ENCODE data around the gene NT5E.
"Not testable (repeated sequence)": the region's sequence is repeated elsewhere in the genome, so short reads cannot be mapped to it uniquely, and the experiment has no call there.

The NT5E gene

DNA sequence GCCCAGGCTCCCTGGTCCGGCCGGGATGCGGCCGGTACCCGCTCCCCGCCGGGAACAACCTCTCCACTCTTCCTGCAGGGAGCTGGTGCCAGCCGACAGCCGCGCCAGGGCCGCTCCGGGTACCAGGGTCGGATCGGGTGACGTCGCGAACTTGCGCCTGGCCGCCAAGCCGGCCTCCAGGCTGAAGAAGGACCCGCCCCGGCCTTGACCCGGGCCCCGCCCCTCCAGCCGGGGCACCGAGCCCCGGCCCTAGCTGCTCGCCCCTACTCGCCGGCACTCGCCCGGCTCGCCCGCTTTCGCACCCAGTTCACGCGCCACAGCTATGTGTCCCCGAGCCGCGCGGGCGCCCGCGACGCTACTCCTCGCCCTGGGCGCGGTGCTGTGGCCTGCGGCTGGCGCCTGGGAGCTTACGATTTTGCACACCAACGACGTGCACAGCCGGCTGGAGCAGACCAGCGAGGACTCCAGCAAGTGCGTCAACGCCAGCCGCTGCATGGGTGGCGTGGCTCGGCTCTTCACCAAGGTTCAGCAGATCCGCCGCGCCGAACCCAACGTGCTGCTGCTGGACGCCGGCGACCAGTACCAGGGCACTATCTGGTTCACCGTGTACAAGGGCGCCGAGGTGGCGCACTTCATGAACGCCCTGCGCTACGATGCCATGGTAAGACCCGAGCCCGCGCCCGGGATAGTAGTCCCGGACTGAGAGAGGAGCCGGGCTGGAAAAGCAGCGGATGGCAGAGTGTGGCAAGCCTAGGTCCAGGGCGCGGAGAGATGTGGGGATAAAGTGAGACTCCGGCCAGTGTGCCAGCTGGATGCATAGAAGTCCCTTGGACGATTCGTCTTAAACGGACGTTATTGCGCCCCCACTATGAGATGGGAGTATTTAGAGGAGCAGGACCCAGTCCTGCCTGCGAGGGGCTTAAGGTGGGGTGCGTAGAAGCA, at the start of gene NT5E:
TSS of gene NT5E (plus strand) at position 266 of the 942 bp plus-strand sequence. CDS start at position 323, 57 bp downstream.
- DNase-seq, result no peak

DNA sequence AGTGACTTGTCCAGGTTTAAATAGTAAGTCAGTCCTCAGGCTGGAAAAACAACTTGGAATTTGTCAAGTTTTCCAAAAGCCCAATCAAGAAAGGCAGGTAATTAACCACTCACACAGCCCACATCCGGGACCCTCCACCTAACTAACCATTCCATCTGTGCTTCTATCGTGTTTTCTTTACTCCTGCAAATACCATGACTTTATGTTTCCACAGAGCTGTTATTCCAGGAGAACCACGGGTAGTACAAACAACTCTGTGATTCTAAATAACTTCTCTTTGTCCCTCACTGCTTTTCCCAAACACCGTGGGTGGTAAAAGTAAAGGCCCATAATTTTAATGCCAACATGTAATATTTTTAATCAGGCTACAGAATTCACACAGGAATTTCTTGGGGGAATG, 49.6 kb upstream of the NT5E start:
- DNase-seq, result no peak

DNA sequence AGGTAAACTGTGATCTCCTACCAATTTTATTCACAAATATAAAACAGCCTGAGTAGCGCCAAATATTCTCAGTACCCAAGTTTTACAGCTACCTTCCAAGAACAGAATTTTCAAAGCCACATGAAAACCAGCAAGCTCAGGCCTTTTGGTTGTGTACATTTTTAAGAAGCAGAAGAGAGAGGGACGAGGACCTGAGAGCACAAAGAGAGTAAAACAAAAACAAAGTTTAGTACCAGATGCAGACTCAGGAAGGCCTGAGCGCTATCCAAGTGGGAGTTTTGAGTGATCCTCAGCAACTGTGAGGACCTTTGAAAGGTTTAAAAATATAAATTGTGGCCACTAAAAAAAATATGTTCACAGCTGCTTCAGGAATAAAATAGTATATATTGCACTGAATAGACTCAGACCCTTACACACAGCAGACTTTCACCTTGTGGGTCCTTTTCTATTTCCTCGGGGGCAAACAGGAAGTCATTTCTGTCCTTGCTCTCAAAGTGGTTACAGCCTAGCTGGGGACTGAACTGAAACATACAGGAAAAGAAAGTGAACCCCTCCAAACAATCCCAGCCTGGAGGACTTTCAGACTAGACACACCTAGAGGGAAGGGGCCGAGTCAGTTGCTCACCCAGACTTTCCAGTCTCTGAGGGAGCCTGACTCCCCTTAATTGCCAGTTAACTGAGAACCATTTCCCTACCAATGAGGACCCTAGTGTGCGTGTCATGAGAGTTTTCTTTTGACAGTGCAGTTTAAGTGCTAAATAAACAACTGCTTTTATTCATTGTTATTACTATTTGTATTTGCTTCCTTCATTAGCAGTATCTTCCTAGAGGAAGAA, 48.5 kb upstream of the NT5E start:
- DNase-seq, result no peak

DNA sequence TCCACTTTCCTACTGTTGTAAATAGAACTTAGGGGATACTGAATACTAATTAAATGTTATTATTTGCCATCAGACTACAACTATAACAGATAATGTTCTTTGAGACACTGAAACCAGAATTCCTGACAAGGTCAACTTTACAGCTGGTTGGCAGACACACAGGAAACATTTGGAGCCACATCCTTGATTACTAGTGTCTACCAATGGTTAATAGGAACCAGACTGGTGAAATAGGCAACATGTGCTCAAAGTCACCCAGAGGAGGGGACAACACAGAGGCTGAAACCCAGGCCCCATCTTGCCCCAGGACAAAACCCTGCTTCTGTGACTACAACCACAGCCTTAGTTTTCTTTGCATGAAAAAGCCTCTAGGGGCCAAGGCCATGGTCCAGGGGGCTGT, 47.8 kb upstream of the NT5E start:
- no peak for DNase-seq

DNA sequence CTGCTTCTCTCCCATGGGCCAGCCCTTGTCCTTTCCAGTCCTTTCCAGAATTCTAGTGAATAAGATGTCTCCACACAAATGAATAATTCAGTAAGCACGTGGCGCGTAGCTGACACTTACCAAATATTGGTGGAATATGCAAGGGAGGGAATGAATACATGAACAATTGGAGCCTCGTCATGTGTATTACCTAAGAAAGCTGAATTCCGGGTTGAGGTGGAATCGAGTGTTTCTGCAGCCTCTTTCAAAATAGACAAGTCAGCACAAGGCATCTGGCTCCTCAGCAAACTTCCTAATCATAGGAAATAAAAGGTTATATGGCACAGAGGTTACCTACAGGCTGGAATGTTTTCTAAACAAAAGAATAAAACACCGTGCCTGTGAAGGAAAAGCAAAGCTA, 47.0 kb upstream of the NT5E start:
- no peak for DNase-seq

DNA sequence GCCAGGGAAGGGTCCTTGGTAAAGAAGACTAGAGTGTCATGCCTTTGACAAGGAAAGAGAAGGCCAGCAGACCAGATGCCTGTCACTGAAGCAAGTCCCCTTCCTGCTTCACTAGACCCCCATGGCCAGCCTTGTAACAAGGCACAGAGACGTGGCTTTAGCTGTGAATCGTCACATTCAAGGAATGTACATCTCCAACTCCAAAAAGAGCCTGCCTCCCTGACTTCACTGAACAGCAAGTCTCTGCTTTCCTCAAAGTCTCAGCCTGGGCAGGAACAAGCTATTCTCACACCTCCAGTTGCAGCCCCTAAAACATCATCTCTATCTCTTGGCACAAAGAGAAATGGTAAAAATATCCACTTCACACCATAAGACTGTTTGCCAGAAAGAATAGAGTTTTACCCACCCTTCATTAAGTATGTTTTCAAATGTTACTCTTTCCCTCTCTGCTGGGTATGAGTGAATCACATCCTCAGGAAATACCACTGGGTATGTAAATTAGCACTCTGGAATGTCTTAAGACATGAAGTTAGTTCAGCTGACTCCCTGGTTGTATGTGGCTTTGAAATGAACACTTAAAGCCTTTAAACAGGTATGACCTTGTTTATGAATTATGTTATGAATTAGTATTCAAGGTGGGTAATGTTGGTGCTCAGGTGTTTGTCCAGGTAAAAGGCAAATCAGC, 46.4 kb upstream of the NT5E start:
- no peak for DNase-seq

DNA sequence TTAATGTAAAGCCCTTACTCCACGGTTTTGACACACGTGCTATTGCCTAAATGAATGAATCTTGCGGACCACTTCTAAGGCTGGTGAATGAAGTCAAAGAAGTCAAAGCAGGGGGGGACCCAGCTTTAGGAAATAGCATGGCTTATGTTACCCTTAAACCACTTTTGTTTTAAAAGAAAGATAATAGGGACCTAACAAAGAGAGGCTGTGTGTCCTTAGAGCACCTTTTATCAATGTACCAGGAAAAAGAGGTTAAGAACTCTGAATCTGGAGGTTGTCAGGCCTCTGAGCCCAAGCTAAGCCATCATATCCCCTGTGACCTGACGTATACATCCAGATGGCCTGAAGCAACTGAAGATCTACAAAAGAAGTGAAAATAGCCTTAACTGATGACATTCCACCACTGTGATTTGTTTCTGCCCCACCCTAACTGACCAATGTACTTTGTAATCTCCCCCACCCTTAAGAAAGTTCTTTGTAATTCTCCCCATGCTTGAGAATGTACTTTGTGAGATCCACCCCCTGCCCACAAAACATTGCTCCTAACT, 45.8 kb upstream of the NT5E start:
- not testable (repeated sequence) for DNase-seq

DNA sequence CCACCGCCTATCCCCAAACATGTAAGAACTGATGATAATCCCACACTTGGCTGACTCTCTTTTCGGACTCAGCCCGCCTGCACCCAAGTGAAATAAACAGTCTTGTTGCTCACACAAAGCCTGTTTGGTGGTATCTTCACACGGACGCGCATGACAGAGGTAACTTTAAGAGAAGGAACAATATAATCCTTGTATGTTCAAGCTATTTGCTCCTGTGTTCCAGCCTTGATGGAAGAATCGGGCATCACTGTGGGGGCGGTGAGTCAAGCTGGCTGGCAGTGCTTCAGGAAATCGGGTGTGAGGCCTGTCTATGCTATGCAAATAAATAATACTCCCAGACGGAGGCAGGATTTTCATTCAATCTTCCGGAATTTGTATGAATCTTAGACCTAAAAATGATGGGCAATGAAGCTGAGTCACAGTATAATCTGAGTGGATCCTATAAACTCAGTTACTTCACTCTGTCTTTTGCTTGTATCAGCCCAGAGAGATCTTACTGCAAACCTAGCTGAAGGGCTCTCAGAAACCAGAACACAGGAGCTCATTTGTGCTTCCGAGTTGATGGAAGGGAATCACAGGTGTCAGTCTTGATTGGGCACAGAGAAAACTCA, 45.2 kb upstream of the NT5E start:
- no peak for DNase-seq

DNA sequence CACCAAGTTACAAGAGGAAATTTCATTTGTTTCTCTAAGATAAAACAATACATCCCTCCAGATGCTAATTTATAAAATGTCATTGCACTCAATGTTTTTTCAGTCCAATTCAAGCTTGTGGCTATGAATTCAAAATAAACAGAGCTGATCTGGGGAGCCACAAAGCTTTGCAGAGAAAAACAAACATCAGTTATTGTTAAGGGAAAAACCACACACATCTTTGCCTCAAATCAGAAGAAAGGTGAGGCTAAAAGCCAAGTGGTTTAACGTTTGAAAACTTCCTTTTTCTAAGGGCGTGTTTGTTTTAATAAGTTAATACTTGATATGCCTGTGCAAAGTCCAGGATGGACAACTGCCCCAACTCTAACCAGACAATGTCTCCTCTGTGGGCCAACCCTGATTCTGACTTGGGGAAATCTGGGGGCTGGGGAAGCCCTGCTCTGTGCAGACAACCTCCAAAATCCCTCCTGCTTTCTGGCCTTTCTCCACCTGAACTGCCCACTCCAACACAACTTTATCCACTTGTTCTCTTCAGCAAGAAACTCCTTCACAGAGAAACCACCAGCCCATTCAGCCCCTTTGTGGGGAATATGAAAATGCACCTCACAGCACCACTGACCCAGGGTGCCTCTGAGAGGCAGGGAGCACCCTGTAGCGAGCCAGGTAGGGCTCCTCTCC, 44.6 kb upstream of the NT5E start:
- DNase-seq, result no peak

DNA sequence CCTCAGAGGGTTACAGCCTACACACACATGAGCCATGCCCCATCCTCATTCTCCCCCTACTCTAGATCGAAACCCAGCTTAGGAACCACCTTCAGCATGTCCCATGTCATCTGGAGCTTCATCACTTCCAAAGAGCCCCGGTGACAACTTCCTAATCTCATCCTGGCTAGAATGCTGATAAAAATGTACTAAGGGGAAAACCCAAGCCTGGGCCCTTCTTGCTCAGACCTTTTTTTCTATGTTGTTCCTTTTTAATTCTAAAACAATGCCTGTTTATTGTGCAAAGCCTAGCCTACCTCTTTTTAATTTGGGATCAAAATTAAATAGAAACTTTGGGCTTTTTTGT, 44.1 kb upstream of the NT5E start:
- DNase-seq, result no peak

DNA sequence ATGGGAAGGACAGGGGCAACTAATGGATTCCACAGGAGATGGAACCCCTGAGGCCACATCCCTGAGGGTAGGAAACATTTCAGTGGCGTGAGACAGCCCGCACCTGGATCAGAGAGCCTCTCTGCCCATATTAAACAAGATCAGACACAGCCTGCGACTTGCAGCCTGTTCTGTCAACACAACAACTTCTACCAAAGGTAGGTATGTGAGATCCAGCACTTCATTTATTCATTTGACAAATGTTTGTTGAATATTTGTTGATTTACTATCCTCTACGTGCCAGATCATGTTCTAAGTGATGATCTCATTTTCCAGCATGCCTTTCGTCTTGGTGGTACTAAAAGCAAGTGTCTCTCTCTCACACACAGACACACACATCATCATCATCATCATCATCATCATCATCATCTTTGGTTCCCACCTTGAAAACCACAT, 43.2 kb upstream of the NT5E start:
- DNase-seq, result no peak

DNA sequence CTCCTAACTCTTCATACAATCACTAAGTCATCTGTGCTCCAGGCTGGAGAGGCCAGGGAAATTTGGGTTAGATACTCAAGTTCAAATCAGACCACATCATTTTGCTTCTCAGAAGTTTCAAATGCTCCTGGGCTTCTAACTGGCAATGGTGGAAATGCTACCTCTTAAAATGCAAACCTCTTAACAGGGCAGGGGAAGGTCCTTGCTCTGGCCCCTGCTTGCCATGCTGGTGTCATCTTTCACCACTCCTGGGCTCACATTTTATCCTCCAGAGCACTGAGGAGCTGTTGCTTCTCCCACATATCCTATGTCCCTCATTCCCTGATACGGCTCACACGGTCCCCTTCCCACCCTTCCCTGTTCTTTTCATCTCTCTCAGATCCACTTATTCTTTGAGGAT, 41.8 kb upstream of the NT5E start:
- no peak for DNase-seq

DNA sequence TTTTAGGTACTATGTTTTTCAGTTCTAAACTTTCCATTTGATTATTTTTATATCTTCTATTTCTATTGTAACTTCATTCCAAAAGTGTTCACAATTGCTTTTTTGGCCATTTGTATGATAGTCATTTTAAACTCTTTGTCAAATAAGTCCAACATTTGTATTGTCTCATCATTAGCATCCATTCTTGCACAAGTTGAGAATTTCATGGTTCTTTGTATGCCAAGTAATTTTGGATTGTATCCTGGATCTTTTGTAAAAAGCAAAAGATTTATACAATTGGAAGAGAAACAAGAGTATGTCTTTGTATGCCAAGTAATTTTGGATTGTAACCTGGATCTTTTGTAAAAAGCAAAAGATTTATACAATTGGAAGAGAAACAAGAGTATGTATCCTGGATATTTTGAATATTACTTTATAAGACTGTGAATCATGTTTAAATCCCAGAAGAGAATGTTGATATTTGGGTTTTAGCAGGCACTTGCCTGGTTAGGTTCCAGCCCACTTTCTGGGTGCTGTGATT, 36.9 kb upstream of the NT5E start:
- DNase-seq, result no peak

DNA sequence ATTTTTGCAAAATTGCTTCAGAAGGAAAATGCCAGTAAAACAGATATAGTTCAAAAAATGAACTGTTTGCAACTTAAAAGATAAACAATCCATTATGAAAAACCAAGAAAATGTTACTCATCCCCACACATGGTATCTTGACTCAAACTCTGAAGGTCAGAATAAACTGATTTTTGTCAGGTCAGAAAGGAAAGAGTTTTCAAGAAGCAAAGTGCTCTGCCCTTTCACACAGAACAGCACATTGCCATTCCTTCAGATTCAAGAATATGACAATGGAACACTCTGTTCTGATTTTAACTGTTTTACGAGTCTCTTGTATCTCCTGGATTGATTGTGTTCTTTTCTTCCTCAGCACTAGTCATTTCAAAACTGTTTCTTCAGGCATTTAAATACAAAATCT, 33.8 kb upstream of the NT5E start:
- no peak for DNase-seq

DNA sequence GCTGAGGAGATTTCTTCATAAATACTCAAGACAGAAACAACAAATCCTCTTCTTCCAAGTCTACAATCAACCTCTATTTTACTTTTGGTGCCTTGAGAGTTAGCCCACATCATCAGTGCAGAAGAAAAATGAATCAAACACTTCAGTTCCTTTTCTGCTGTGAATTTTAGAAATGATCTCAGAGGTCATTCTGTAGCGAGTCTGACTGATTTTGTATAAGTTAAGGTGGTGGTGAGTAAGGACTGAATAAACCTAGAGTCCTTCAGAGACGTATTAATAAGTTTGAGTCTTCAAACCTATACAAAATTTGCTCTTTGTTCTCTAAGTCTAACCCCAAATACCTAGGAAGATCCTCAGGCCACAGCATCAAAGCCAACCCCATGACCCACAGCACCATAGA, 33.1 kb upstream of the NT5E start:
- DNase-seq, result no peak

DNA sequence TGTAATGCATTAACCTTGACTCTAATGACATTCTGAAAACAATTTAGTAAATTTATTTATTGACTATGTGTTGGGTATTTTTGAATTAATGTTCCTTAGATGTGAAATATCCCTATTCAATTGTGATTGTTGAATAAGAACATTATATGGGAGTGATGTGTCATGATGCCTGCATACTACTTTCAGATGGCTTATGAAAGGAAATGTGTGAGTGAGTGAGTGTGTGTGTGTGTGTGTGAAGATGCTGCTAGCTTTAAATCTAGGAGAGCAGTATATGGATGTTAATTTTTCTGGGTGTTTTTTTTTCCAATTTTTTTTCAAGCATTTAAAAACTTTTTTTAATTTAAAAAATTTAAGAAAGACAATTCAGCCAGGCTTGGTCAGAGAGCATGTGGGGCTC, 32.5 kb upstream of the NT5E start:
- DNase-seq, result no peak

DNA sequence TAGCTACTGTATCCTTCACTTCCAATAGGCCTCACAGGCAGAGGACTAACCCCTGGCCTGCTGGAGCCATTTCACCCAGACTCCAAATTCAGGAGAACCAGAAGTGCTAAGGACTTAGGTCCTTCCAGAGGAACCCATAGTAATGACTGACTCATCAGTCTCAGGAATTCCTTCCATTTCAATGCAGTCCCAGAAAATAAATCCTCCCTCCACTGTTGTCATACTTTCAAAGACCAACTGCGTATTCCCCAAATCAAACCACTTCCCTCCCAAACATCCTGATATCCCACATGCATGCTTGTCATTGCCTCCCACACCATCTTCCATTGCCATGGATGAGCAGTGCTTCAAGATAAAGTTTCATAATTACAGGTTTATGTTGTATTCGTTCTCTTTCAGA, 31.8 kb upstream of the NT5E start:
- no peak for DNase-seq

DNA sequence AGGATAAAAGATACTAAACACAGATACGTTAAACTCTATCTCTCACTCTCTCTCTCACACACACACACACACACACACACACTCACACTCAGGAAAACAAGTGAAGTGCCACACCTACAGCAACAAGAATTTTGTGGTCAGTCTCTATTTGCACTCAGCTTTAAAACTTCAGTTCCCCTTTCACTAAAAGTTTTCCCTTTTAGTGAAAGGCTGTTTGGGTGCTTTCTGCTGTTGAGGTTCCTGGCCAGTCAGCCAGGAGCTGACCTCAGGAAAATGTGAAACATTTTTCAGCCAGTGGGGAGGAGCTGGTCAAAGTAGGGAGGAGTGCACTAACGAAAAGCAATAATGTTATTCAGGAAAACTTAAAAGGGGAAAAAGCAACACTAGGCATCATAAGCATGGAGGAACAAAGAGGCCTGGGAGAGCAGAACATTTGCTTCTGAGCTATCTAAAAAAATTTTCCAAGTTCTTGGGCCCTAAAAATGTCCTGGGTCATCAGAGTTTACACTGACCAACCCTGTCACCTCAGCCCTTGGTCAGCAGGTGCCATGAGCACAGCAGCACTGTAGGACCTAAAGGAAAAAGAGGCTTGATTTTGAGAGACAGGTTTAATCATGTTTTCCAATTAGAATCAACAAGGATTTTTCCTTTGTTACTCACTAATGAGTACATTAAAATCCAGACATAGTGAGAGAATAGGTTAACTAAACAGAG, 30.7 kb upstream of the NT5E start:
- DNase-seq, result no peak

DNA sequence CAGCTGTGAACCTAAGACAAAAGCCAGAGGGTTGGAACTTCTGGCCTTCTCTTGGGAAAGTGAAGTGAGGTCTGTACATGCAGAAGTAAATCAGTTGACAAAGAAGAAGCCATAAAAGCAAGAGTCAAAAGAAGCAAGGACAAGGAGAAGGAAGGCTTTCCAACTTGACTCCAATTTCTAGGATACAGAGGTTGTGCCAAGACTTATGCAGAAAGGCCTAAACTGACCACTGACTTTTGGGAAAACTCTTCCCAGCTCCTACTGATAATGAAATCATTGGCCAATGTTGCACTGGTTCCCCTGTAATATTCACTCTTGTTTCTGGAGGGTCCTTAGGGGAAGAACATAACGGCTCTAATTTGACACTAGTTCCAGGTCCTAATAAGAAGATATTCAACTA, 29.3 kb upstream of the NT5E start:
- no peak for DNase-seq

DNA sequence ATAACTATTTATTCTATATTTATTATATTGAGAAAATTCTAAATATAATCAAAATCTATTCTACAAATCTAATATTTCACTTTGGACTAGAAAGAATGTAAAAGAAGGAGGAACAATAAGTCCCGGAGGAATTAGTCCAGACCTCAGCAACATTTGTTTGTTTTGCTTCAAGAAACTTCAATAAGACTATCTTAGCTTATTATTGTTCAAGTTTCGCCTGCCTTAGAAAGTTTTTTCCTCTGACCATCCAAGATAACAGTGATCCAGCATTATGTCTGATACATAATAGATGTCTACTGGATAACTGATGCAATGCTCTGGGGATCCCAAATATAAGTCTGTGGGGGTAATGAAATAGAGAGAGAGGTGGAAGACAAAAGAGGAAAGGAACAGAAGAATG, 28.7 kb upstream of the NT5E start:
- DNase-seq, result no peak

DNA sequence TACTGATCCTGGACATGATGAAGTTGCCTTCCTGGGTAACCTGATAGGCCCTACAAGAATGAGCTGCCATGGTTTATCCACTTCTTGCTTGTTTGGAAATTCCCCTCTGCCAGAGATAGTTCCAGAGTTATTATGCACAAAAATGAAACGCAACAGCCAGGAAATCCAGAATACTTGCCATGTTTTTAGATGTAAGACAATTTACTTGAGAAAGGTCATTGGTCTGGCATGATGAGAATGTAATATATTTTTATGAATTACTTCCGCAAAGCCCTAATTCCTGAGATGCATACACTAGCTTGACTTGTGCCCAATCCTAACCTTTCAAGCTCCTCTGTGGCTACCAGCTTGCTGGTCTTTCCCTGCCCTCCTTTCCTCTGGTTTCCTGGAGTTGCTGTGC, 27.9 kb upstream of the NT5E start:
- no peak for DNase-seq
